Activated T-cell treated with anti-CD3 and anti-CD28 coated beads for 24 hours (primary cell): ENCODE measurements around the gene PRICKLE3.
A peak's percentile ranks its signal among the peaks of the same experiment; 100 is the strongest.

Experiments used
- DNase-seq: peaks from one replicate; pipeline ENCODE4 v3.0.0-alpha.2; 2020; ENCODE audit warnings: low read depth

The PRICKLE3 gene, protein sequence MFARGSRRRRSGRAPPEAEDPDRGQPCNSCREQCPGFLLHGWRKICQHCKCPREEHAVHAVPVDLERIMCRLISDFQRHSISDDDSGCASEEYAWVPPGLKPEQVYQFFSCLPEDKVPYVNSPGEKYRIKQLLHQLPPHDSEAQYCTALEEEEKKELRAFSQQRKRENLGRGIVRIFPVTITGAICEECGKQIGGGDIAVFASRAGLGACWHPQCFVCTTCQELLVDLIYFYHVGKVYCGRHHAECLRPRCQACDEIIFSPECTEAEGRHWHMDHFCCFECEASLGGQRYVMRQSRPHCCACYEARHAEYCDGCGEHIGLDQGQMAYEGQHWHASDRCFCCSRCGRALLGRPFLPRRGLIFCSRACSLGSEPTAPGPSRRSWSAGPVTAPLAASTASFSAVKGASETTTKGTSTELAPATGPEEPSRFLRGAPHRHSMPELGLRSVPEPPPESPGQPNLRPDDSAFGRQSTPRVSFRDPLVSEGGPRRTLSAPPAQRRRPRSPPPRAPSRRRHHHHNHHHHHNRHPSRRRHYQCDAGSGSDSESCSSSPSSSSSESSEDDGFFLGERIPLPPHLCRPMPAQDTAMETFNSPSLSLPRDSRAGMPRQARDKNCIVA

DNA sequence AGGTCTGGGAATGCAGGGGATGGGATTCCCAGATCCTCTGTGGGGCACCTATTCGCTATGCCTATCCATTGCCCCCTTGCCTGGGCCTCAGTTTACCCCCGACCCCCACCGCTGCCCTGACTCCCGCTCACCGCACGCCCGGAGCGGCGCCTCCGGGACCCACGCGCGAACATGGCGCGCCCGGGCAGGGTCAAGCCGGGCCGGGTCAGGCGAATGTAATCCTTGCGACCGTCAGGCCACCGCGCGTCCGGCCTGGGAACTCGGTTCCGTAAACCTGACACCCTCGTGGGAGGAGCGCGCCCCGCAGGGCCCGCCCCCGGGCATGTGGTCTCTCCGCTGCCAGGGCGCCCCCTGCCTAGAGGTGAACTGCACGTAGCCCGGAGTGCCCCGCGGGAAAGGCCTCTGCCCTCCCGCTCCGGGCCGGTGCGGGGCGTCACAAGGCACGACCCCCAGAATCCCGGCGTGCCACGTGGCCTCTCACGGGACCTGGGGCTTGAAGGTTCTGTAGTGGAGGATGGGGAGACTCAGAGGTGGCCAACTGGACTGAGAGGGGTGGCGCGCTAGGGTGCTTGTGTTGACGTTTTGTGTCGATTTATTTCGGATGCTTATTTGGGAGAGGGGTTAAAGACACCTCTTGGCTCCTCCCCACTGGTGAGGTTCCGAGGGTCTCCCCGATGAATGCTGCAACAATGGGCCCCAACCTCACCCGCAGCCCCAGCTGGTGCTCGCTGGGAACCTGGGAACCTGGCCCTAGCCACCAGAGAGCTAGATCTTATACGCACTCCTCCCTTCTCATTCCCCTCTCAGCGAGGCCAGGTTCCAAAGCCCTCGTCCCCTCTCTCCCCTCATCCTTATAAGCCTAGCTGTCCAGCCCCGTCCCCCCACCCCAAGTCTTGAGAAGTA lies at the start of gene PRICKLE3:
PRICKLE3 (minus strand) TSS at position 249 of the 903 bp plus-strand sequence; CDS start at position 173, 76 bp downstream.
- DNase-seq = peak; percentile 56

DNA sequence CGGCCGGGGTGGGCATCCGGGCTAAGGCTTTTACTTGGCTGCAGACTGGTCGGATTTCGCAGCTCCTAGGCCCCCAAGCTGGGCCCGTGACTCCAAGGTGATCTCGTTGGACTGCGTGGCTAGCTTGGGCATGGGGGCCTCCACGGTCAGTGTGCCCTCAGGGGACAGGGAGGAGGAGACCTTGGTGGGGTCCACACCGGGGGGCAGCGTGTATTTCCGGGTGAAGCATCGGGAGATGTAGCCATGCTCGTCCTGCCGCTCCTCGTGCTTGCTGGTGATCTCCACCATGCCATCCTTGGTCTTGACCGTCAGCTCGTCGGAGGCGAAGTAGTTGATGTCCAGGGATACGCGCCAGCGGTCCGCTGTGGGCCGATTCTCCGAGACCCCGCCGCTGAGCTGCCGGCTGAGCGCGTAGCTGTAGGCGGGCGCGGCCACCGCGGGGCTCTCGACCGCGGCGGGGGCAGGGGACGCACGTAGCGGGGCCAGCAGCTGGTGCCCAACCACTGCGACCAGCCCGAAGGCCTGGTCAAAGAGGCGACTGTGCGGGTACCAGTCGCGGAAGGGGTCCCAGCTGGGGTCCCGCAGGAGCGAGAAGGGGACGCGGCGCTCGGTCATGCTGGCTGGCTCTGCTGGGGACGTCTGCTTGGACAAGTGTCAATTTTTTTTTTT lies 47.8 kb upstream of the PRICKLE3 start:
- no peak for DNase-seq

DNA sequence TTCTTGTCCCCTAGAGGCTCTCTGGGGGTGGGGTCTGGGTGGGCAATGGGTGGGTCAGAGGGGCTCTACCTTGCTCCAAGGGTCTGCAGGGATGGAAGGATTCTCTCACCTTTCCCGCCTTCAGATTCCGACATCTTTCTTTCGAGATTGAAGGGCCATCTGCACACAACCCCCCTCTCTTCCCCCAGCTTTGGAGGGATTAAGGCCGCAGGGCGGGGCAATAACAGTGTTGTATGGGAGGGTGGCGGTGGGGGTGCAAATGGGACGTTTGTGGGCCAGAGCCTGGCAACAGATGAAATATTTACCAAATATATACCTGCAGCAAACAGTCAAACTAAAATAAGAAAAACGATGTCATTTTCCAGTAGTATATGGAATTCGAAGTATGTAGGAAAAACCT lies 47.0 kb upstream of the PRICKLE3 start, which contains the start of gene CACNA1F:
CACNA1F (minus strand) TSS at position 165 of the 400 bp plus-strand sequence; CDS start at position 134, 31 bp downstream.
- DNase-seq = no peak

DNA sequence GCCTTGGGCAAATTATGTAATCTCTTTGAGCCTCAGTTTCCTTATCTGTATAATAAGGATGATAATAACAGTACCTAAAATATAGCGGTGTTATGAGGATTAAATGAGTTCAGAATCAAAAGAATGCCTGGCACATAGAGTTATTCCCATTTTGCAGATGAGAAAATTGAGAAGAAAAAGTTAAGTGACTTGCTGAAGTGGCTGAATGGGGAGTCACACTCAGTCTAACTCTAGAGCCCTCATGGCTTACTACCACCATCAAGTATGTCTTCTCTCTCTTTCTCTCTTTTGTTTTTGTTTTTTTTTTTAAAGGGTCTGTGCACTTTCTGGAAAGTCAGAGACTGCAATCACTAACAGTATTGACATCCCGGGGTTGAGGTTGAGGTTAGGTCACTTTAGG lies 46.4 kb upstream of the PRICKLE3 start:
- DNase-seq = no peak

DNA sequence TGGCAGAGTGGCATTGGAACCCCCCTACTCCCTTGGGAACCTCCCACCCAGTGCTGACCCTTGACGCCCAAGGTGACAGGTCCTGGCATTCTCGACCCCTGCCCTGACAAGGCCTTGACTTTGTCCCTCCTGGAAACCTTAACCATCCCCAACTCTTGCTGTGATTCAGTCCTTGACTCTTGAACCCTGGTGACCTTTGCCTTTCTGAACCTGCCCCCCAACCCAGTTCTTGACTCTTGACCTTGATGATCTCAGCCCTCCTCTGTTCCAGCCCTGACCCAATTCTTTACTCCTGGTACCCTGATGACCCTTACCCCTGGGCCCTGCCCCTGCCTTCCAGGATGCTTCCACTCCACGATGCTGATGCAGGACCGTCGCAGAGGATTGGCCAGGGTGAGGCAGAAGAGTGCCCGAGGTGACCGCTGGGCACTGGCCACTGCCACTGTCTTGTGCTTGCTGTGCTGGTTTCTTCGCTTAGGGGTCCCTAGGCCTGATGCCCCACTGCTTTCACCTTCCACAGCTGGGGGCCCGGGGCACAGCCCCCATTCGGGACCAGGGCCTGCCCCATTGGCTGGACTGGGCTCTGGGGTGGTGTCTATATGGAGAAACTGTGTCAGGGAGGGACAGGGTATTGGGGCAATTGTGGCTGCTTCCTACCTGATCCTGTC lies 45.3 kb upstream of the PRICKLE3 start:
- no peak for DNase-seq

DNA sequence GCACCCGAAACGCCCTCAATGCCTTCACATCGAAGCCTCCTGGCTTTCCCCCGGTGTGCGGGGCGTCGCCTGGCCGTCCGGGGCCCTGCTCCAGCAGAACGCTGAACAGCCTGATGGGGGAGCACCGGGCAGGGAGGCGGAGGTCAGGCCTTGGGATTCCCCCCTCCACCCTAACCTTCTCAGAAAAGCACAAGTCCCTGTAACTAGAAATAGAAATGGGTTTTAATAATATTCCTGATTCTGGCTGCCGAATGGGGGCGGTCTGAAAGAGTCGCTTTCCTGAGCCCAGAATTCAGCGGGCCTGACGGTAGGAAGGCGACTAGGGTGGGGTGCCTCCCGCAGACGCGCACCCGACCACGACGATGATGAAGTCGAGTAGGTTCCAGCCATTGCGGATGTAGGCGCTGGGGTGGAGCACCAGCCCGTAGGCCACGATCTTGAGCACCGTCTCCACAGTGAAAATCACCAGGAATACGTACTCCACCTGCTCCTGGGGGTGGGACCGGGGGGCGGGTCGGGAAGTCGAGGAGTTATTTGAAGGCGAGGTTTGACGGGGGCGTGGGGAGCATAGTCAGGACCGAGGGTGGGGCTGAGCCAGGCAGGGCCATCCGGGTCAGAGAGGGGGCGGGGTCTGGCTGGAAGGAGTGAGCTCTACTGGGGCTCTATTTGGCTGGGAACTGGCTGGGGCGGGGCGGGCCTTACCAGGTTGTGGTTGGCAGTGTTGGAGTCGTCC lies 44.5 kb upstream of the PRICKLE3 start:
- DNase-seq = peak; percentile 35

DNA sequence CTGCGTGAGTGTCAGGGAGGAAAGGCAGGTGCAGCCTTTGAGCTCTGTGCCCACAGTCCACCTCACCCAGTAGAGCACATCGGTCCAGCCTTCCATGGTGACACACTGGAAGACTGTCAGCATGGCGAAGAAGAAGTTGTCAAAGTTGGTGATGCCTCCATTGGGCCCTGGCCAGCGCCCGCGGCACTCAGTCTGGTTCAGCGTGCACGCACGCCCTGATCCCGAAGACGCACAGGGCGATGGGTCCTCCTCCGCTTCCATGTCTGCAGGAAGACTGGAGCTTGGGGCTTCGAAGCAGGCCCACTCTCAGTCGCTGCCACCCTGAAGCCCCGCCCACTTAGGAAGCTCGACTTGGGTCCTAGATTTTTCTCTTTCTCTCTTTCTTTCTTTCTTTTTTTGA lies 42.0 kb upstream of the PRICKLE3 start:
- DNase-seq = no peak

DNA sequence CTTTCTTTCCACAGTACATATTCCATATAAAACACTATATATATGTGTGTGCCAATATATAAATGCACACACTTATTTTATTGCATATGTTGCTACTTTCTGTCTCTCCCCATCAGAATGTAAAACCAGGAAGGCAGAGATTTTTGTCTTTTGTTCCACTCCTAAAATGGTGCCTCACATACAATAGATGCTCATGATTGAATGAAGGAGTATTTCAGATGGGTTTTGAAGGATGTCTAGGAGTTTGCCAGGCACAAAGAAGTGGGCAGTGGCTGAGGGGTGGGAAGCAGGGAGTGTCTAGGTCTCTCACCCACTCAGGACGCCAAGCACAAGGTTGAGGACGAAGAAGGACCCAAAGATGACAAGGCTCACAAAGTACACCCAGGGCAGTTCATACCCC lies 41.6 kb upstream of the PRICKLE3 start:
- DNase-seq = no peak

DNA sequence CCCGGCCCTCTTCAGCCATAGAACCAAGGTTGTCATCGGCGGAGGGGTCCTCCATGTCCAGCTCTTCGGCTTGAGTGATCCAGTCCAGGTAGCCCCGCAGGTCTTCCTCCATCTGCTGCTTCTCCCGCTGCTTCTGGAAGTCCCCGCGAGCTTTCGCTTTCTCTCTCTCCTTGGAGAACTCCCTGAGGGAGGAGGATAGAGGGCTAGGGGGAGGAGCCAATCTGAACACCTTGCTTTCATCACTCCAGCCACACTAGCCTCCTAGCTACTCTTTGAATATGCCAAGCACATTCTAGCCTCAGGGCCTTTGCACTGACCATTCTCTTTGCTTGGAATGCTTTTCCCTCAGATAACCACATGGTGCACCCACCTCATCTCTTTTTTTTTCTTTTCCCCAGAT lies 40.8 kb upstream of the PRICKLE3 start:
- DNase-seq = no peak

DNA sequence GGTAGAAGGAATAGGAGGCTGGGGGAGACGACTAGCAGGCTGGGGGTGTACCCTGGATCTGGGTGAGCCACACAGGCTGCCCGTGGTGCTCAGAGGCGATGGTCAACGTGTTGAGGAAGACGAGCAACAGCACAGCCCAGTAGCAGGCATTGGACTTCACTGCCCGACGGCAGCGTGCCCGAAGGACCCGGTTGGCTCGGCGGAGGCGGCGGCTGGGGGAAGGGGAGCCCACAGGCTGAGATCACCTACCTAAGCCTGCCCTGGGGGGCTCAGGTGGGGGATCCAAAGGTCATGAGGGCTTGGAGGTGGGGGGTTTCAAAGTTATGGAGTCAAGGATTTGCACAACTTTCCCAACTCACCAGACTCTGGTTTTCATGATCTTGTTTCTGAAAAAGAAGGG lies 39.7 kb upstream of the PRICKLE3 start:
- no peak for DNase-seq

DNA sequence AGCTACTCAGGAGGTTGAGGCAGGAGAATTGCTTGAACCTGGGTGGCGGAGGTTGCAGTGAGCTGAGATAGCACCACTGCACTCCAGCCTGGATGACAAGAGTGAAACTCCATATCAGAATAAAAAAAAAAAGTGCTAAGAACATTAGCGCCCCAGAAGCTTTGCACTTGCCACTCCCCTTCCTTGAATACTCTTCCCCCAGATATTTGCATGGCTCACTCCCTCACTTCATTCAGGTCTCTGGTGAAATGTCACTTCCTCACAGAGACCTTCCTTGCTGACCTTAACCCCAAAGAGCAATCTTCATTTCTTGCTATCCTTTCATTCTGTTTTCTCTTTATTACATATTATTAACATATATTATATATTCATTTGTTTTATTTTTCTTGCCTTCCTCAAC lies 35.7 kb upstream of the PRICKLE3 start:
- DNase-seq = no peak

DNA sequence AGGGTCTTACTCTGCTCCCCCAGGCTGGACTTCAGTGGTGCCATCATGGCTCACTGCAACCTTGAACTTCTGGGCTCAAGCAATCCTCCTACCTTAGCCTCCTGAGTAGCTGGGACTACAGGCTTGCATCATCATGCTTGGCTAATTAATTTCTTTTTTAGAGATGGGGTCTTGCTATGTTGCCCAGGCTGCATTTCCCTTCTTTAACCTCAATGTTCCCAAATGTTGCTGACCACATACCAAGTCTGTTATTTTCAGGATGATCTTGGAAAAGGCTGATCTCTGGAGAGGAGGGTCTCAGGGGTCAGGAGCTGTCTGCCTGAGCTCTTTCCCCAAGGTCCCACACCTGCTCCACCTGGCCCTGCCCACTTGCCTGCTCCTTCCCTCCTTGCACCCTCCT lies 33.9 kb upstream of the PRICKLE3 start:
- DNase-seq = no peak

DNA sequence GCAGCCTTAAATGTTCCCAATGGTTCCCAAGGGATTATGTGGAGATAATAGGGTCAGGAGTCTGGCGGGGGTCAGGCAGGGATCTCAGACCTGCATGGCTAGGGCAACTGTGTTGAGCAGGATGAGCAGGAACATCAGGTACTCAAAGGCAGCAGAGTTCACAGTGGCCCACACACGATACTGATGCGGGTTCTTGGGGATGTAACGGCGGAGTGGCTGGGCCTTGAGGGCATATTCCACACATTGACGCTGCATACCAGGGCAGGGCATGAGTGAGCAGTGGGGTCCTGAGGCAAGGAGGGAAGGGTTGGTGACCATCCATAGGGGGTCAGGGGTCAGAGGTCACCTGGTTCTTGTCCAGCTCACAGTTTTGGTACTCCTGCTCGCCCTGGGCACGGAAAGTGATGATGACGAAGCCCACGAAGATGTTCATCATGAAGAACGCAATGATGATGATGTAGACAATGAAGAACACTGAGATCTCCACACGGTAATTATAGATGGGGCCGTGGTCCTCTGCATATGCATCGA lies 28.9 kb upstream of the PRICKLE3 start:
- no peak for DNase-seq

DNA sequence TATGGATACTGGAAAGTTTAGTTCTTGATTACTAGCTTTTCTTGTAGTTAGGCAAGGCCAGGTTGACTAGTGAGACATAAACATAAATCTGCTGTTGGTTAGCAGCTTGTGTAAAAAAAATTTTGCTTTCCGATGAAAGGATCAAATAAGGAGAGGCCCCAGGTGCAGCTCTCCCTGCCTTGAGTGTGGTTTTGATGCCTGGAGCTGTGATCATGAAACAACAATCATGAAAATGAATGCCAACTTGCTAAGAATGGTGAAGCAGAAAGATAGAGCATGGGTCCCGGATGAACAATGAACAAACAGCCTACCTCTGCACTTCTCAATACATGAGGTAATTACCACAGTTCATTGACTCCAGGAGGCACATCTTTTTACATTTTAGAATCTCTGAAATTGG lies 28.2 kb upstream of the PRICKLE3 start:
- DNase-seq = no peak

DNA sequence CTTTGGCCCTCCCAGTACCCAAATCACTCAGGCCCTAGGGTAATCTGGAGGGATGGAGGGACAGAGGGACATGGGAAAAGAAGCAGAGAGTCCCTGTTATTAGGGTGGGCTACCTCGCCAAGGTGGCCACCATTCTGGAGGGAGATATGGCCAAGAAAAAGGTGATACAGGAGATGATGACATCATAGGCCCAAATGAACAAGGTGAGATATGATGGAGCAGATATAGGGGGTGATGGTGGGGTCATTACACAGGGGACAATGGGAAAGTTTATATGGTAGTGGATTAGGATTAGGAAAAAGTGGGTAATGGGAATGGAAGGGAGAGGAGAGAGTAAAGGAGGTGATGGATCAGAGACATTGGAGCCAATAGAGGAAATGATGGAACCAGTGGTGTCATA lies 26.7 kb upstream of the PRICKLE3 start:
- DNase-seq = no peak

DNA sequence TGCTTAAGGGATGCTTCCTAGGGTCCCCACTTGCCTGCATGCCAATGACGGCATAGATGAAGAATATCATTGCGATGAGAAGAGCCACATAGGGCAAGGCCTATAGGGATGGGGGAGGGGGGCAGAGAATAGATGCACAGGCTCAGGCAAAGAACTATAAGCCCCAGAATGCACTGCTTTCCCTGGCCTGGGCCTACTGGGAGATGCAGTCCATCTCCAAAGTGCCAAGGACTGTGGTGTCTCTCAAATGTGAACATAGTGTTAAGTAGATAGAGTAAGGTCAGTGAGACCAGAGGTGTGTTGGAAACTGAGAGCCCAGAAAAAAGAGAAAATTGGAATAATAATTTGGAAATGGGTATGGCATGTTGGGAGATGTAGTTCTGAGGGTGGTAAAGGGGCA lies 26.0 kb upstream of the PRICKLE3 start:
- no peak for DNase-seq

DNA sequence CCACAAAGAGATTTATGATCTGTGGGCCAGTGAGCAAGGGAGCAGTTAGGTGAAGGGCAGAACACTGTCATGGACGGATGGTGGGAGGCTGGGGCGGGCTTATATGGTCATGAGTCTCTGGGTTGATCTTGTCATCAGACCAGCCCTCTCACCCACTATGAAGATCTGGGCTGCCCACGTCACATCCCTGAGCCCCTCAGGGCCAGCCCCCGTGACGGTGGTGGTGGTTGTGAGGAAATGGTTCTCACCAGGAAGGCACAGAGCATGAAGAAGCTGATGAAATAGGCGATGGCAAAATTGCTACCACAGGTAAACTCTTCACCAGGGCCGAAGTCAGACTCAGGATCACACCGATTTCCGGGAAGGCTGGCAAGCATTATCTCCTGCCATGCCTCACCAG lies 24.9 kb upstream of the PRICKLE3 start:
- no peak for DNase-seq

DNA sequence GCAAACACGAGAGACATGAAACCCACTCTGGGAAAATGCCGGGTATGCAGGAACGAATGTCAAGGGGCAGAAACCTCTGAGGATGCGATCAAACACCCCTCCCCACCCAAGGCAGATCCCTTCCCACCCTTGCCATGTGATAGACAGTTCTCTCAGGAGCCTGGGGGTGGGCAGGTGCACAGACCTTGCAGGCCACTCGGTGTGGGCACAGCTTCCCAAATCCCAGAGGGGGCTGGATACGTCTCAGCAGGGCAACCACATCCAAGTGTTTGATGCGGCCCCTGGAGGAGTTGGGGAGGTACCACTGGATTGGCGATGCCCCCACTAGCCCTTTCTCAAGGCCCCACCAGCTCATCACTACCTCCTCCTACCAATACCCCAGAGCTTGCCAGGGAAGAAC lies 24.2 kb upstream of the PRICKLE3 start:
- DNase-seq = no peak

DNA sequence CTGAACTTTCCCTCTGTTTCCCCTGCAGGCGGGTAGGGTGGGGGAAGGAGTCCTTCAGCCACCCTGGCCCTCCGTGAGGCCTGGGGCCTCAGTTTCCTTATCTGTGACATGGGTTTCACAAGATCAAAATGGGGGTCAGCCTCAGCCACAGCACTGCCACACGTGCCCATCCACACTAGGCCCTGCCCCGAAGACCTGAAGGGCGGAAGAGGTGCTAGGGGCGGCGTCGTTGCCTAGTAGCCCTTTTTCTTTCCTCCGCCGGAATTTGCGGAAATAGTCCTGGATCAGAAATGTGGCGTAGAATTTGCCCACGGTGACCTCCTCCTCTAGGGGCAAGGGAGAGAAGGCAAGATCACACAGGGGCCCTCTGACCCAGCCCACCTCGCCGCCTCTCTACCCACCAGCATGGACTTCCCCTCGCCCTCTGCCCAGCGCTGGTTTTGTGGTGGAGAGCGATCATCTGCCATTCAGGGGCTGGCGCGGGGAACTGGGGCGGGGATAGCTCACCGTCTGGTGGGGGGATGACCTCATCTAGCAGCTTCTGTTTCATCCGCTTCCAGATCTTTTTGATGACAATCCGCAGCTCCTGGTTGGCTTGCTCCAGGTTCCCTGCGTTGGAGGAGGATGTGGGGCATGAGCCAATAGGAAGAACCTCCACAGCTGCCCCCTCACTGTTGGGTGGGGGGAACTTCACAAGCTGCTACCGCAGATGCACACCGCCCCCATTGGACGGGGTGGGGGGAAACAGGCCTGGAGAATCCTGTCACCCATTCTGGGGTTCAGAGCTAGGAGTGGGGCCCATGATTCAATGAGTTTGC lies 23.5 kb upstream of the PRICKLE3 start:
- DNase-seq = no peak

DNA sequence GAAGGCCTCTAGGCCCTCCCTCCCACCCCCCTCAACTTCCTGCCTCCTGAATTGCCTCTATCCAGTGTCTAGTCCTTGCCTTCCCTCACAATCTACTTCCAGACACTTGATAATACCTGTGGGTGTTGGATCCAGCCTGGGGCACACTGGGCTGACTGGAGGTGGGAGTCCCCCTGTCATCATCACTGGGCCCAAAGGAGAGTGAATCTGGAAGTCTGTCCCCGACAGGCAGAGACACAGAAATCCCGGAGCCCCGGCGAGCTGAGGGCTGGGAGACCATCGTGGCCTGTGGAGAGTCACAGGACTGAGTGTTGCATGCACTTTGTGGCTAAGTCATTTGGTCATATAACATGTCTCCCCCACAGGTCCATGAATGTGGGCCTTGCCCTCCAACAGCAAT lies 22.2 kb upstream of the PRICKLE3 start:
- no peak for DNase-seq
